ENCODE measurements around the gene ZMIZ1.

Gene ZMIZ1

DNA sequence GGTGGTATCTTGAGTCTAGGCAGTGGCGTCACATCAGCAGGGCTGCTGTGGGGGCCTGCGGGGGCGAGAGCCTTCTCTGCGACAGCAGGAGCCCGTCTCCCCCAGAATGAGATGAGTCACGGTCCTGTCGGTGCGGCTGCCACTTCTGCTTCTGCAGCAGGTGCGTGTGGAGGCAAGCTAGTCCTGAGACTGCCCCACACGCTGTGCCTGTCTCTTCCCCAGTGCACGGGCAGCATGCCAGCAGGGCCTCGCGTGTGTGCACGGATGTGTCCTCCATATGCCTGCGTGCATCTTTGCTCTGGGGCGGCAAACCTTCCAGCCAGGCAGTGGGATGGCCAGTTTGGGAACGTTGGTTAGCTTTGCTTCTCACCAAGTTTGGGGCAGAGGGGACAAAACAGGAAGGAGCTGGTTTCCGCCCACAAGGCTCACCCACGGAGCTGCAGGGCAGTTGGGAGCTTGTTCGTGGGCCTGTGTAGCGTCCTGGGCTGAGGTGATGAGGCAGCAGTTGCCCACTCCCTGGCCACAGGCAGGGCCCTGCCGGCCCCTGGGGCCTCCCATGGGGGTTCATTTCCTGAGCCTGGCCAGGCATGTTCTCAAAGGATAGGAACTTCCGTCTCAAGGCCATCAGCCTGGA, 217.7 kb downstream of the ZMIZ1 start:
- no peak for DNase-seq (ENCODE audit: low read depth in 2 of 2)

- DNase-seq (ENCODE audit: low read depth in 2 of 2): no peak
These were observed 219.4 kb downstream of the ZMIZ1 start for GRCh38 chr10:79287973-79288723.

- no peak for DNase-seq (ENCODE audit: low read depth in 2 of 2)
These were observed 221.0 kb downstream of the ZMIZ1 start for GRCh38 chr10:79289801-79290200.

DNA sequence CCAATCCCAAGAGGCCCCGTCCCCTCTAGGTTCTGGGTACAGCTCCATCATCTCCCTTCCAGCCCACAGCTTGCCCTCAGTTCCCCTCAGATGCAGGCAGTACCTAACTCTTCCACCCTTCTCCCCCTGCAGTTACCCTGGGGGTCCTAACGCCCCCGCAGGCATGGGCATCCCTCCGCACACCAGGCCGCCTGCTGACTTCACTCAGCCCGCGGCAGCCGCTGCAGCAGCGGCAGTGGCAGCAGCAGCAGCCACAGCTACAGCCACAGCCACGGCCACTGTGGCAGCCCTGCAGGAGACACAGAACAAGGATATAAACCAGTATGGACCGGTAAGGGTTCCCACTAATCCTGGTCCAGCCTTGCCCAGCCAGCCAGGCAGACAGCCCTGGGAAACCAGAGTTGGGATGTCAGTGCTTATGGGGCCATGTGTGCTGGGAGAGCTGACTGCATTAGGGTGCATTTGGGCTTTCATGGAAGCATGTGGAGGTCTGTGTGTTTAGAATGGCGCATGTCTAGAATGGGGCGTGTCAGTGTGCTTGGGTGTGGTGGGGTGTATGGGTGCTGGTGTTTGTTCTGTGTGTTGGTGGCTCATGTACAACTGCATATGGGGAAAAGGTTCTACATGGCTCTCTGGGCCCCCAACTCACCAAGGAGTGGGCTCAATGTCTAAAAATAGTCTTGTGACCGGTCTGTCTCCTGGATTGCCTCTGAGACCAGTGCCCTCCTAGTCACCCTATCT, 223.4 kb downstream of the ZMIZ1 start:
- no peak for DNase-seq (ENCODE audit: low read depth in 2 of 2)

DNA sequence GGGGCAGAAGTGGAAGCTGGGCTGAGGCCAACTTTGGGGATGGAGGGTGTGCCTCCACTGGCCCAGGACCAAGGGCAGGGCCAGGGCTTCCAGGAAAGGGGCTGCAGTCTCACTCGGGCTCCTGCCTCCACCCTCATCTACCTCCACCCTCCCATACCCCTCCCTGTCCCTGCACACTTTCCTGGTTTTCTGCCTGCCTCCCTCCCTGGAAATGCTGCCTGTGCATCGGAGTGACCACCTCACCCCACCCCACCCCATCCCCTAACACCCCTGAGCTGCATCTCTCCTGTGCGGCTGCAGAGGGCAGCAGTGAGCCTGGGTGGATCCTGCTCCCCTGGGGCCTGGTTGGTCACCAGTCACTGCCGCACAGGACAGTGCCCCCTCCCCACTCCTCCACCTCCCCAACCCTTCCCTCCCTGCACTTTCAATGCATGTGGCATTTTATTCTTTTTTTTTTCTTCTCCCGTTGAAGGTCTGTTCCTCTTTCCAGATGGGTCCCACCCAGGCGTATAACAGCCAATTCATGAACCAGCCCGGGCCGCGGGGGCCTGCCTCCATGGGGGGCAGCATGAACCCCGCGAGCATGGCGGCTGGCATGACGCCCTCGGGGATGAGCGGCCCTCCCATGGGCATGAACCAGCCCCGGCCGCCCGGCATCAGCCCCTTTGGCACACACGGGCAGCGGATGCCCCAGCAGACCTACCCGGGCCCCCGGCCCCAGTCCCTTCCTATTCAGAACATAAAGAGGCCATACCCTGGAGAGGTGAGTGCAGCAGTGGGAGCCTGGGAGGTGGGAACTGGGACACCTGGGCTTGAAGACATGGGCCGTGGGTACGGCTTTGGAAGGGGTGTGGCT, 224.4 kb downstream of the ZMIZ1 start:
- DNase-seq (ENCODE audit: low read depth in 2 of 2): no peak

- no peak for DNase-seq (ENCODE audit: low read depth in 2 of 2)
These were observed 225.2 kb downstream of the ZMIZ1 start for GRCh38 chr10:79293841-79294581.

DNA sequence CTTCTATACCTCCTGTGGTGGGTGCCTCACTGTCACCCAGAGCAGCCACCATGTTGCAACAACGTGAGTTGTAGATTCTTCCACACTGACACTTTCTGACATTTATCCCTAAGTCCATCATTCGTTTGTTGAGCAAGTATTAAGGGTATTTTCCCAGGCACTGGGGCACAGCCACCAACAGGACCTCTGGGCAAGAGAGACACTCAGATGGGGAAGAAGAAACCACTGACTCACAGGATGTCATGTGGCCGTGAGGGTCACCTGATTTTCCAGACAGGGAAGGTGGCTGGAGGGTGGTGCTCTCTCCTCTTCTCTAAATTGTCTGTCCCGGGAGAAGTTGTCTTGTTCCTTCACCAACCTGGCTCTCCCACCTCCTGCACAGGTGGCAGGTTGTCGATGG, 226.8 kb downstream of the ZMIZ1 start:
- DNase-seq (ENCODE audit: low read depth in 2 of 2): no peak

DNA sequence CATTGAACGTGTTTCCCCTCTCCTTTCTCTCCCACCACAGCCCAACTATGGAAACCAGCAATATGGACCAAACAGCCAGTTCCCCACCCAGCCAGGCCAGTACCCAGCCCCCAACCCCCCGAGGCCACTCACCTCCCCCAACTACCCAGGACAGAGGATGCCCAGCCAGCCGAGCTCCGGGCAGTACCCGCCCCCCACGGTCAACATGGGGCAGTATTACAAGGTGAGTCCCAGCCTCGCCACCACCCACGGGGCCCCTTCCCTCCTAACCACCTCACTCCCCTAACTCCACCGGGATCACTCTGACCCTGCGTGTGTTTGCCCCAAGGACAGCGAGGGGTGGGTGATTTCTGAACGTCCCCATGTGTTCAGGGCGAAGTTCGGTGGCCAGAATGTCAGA, 227.7 kb downstream of the ZMIZ1 start:
- no peak for DNase-seq (ENCODE audit: low read depth in 2 of 2)

- peak; percentile 56 to 58 for DNase-seq (ENCODE audit: low read depth in 2 of 2)
These were observed 229.9 kb downstream of the ZMIZ1 start for GRCh38 chr10:79298403-79299244.

DNA sequence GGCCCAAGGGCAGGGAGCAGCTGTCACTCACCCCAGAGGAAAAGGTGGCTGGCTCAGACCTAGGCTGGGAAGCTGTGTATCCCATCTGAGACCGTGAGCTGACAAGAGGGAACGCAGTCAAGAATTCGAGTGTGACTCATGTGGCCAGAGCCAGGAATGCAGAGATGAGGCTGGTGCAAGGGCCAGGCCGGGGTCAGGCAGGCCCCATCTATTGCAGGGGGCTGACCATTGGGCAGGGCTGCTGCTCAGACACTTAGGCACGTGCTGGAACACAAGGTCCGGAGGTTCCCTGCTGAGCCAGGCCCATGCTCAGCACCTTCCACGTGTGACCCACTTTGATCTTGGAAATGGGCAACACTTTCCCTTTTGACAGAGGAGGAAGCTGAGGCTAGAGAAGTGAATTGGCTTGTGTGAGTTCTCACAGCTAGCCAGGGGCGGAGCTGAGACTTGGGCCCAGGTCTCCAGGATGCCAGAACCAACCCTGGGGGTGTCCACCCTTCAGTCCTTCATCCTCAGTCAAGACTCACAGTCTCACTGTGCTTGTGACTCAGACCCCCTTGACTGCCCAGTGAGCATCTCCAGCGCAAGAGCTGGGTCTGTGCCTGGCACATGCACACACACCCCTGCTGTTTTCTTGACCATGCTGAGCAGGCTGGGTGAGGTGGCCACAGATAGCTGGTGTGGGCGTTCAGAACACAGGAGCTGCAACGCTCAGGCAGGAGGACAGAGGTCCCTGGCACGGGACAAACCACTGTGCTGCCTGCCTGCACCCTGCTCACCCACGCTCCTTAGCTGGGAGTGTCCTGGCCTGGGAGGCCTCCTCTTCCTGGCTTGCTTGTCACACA, 230.9 kb downstream of the ZMIZ1 start:
- DNase-seq (ENCODE audit: low read depth in 2 of 2): no peak

DNA sequence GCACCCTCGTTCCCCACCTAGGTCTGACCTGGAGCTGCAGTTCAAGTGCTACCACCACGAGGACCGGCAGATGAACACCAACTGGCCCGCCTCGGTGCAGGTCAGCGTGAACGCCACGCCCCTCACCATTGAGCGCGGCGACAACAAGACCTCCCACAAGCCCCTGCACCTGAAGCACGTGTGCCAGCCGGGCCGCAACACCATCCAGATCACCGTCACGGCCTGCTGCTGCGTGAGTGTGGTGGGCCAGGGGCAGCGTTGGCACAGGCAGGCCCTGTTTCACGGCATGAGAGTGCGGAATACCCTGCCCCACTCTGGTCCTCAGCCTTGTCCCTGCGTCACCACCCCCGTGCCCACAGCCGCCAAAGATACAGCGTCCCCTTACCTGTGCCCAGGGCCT, 231.9 kb downstream of the ZMIZ1 start:
- DNase-seq (ENCODE audit: low read depth in 2 of 2): no peak

- DNase-seq (ENCODE audit: low read depth in 2 of 2): no peak
These were observed 233.2 kb downstream of the ZMIZ1 start for GRCh38 chr10:79301754-79302530.

GRCh38 chr10:79303631-79304478, 235.1 kb downstream of the ZMIZ1 start:
- no peak for DNase-seq (ENCODE audit: low read depth in 2 of 2)

DNA sequence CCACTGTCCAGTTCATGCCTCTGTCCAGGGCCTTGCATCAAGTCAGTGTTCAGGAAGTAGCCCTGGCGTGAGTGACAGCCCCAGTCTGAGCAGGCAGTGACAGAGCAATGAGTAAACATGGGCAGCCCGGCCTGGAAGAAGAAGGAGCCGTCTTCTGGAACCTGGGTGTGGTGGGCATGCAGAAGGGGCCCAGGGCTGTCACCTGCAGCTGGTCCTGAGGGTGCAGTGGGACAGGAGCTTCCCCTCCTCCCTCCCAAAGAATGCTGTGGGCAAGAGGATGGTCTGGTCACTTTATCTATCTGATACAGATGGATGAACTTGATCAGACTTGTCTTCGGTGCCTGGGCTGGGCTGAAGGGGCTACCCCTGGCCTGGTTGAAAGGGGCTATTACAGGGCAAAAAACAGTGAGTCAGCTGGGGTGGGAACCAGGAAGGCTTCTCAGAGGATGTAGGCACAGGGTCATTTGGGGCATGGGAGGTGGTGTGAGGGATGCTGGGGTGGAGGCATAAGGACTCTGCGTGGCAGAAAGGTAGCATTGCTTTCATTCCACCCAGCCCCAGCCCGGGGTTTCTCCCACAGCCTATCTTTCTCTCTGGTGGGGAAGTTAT, 235.8 kb downstream of the ZMIZ1 start:
- no peak for DNase-seq (ENCODE audit: low read depth in 2 of 2)

DNA sequence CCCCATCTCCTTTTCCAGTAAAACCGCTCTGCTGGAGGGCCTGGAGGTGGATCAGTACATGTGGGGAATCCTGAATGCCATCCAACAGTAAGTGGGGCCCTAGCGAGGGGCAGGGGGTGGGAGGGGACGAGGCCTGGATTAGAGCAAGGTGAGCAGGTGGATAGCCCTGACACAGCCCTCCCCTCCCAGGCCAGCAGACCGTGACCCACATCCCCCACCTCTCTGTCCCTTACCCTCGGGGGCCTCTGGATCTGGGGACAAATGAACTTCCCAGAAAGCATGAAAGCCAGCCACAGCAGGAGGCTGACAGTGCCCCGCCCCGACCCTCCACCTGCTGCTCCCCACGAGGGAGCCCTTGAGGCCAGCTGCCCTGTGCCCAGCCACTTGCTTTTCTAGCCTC, 236.7 kb downstream of the ZMIZ1 start:
- no peak for DNase-seq (ENCODE audit: low read depth in 2 of 2)

- no peak for DNase-seq (ENCODE audit: low read depth in 2 of 2)
These were observed 237.2 kb downstream of the ZMIZ1 start for GRCh38 chr10:79305988-79306387.

DNA sequence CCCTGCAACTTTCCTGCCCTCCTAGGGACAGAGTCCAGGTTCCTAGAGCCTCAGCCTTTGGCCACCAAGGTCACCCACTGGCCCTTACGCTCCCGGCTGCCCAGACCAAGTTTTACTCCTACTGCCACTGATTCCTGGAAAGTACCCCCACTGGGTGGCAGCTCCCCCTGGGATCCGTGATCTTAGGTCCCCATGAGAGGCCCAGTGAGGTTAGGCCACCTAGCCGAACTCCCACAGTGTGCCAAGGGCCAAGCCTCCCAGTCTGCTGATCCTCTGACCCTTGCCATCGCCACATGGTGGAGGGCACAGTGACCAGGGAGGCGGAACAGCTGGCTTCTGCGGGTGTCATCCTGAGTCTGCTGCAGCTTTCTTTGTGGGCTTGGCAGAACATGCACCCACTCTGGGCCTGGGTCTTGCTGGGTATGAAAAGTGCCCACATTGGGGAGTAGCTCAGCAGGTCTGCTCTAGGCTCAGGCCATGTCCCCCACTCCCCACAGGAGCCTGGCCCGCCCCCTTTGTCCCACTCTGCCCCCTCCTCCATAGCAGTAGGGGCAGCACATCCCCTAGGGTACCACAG, 238.0 kb downstream of the ZMIZ1 start:
- no peak for DNase-seq (ENCODE audit: low read depth in 2 of 2)

Measured in fibroblast of skin of left biceps (primary cell).